BLaER1 (cell line): Measurements from ENCODE around the gene DLGAP5.

ENCODE experiments used
- H3K27ac ChIP-seq: shearing (Covaris generic); formaldehyde crosslinking; 2 replicates; pipeline ENCODE4 v1.8.1; 2022
- H3K27me3 ChIP-seq: shearing (Covaris generic); formaldehyde crosslinking; 2 replicates; pipeline ENCODE4 v1.8.1; 2022
- H3K36me3 ChIP-seq: shearing (Covaris generic); formaldehyde crosslinking; 2 replicates; pipeline ENCODE4 v1.8.1; 2022
- H3K4me1 ChIP-seq: shearing (Covaris generic); formaldehyde crosslinking; 2 replicates; pipeline ENCODE4 v1.8.1; 2022
- H3K4me2 ChIP-seq: shearing (Covaris generic); formaldehyde crosslinking; 2 replicates; pipeline ENCODE4 v1.8.1; 2022
- H3K4me3 ChIP-seq: shearing (Covaris generic); formaldehyde crosslinking; 2 replicates; pipeline ENCODE4 v1.8.1; 2022
- H3K9ac ChIP-seq: shearing (Covaris generic); formaldehyde crosslinking; 2 replicates; pipeline ENCODE4 v1.8.1; 2022
- H3K9me3 ChIP-seq: shearing (Covaris generic); formaldehyde crosslinking; 2 replicates; pipeline ENCODE4 v1.8.1; 2022
- H4K20me1 ChIP-seq: shearing (Covaris generic); formaldehyde crosslinking; 2 replicates; pipeline ENCODE4 v1.8.1; 2022
- Cebpa-rat ChIP-seq: shearing (Covaris generic); IDR thresholded peaks from 2 replicates; pipeline ENCODE4 v1.8.1; 2022

Gene DLGAP5

DNA sequence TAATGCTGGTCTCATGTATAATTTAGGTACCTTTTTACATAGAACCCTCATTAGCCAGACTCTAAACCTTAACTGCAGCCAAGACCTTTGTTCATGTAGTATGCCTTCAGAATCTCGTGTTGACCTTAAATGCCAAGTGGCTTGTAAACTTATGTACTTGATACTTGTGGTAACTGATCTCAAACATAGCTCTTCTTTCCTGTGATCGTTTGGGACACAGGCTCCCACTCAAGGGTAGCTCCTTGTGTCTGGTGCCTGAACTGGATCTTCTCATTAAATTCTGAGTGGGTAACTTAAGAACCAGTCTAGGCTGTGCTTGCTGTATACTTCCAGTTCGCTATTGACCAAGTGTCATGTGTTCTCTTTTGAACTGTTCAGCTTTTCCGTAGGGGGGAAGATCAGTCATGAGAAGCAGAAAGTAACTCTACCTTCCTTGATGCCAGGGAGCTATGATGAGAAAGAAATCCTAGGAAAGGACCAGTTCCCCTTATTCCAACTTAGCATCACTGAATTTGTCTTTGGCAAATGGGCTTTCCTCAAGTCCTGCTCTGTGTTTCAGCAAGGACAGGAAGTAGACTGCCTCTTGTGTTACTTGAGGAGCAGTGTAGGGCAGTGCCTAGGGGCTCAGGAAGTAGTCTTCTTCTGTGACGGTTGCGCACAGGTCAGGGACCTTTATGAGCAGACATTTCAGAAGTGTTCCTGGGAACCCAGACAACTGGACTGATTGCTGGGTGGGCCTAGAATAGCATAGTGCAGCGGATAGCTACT is 59.8 kb downstream of the DLGAP5 start:
- Histone ChIP-seq H3K36me3 (peaks cover 7% of the 10 kb centered on the region; the same call in 1 of the 2 replicates), H3K4me2 (no peak overlapping the region)

DNA sequence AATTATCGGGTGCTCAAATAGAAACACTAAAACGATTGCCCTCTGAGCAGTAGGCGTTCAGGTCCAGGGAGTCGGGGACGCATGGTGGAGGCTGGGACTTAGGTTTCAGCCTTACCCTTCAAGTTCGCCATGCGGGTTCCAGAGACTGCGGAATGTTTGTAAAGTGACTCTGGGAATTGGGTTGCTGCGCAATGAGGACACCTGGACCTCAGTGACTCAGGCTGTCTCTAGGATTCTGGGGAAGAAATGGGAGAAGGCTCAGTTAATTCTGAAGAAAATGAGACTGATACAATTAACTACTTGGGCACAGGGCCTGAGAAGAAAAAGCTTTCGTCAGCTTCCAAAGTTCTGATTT is 61.2 kb downstream of the DLGAP5 start:
- peak overlapping the region; percentile 64 for H3K4me3 ChIP-seq
- H3K9ac ChIP-seq, result no peak overlapping the region
- peaks cover 7% of the 10 kb centered on the region; the same call in 1 of the 2 replicates for H3K36me3 ChIP-seq
- no peaks in the 10 kb centered on the region for H3K9me3 ChIP-seq
- H3K27me3 ChIP-seq, result peaks cover 66% of the 10 kb centered on the region
- peaks cover 26% of the 10 kb centered on the region for H4K20me1 ChIP-seq
- TF ChIP-seq Cebpa-rat, result no peak
- peaks cover 15% of the 10 kb centered on the region for H3K4me1 ChIP-seq
- H3K4me2 ChIP-seq, result peak overlapping the region; percentile 88
- H3K27ac ChIP-seq, result no peak overlapping the region

More for the DNA sequence above, 59.8 kb downstream of the DLGAP5 start:
- Histone ChIP-seq H3K4me3 (no peak overlapping the region), H3K9me3 (no peaks in the 10 kb centered on the region), H4K20me1 (peaks cover 26% of the 10 kb centered on the region), H3K4me1 (peaks cover 15% of the 10 kb centered on the region), H3K27ac (no peak overlapping the region), H3K27me3 (peaks cover 56% of the 10 kb centered on the region), H3K9ac (no peak overlapping the region)
- no peak for TF ChIP-seq Cebpa-rat

DNA sequence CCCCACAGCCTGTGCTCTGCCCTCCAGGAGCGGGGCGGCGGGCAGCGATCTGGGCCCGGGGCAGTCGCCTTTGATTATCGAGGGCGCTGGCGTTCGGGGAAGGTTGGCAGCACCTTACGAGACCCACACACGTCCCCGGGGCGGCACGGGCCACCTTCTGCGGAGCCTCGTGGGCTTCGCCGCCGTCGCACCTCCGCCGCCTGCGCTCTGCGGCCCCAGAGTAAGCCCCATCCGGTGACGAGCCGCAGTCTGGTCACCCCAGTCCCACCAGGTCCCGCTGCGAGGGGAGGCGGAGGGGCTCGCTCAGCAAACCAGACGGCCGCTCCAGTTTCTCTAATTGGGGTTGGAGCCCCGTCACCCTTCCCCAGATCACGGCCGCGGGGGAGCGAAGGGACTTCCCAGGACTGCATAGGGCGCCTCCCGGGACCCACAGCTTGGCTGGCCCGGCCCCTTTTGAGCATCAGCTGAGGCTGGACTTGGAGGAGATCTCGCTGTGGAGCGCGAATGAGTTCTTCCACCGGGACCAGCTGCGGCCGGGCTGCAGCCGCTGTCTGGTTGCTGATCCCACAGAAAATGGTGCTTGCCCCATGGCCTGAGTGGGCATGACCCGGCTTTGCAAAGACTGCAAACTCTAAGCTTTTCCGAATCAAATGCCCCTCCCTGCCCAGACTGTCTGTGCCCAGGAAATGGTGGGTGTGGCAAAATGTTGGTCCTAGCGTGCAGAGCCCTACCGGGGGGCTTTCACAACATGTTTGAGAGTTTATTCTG is 61.8 kb downstream of the DLGAP5 start:
- Histone ChIP-seq H3K9me3 (no peaks in the 10 kb centered on the region), H3K27ac (no peak overlapping the region), H3K4me1 (peaks cover 15% of the 10 kb centered on the region), H4K20me1 (peaks cover 26% of the 10 kb centered on the region), H3K9ac (0 out of 2 replicates have a peak overlapping the region, but pooled peaks have one; percentile 12), H3K4me3 (peak overlapping the region; percentile 64), H3K4me2 (peak overlapping the region; percentile 88), H3K27me3 (peaks cover 66% of the 10 kb centered on the region), H3K36me3 (peaks cover 1% of the 10 kb centered on the region; the same call in 1 of the 2 replicates)
- no peak for TF ChIP-seq Cebpa-rat

DNA sequence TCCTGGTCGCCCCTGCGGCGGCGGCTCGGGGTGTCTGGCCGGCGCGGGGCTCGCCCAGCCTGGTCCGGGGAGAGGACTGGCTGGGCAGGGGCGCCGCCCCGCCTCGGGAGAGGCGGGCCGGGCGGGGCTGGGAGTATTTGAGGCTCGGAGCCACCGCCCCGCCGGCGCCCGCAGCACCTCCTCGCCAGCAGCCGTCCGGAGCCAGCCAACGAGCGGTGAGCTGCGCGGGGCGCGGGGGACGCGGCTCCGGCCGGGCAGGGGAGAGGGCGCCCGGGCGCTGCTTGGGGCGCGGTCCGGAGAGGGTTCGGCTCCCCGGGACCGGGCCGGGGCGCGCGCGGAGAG is 62.3 kb downstream of the DLGAP5 start, which contains the start of gene LGALS3:
LGALS3 (plus strand) TSS at position 167 of the 342 bp plus-strand sequence. CDS start 8,122 bp downstream, outside the sequence.
- Histone ChIP-seq H3K9me3 (no peaks in the 10 kb centered on the region), H3K9ac (0 out of 2 replicates have a peak within 1 kb of the TSS, but pooled peaks have one; percentile 12), H3K27ac (no peak within 1 kb of the TSS), H3K4me1 (peaks cover 15% of the 10 kb centered on the region), H4K20me1 (peaks cover 26% of the 10 kb centered on the region), H3K4me3 (peak within 1 kb of the TSS; percentile 64), H3K4me2 (peak within 1 kb of the TSS; percentile 88), H3K36me3 (no peaks in the 10 kb centered on the region), H3K27me3 (peaks cover 66% of the 10 kb centered on the region)
- no peak for TF ChIP-seq Cebpa-rat

DNA sequence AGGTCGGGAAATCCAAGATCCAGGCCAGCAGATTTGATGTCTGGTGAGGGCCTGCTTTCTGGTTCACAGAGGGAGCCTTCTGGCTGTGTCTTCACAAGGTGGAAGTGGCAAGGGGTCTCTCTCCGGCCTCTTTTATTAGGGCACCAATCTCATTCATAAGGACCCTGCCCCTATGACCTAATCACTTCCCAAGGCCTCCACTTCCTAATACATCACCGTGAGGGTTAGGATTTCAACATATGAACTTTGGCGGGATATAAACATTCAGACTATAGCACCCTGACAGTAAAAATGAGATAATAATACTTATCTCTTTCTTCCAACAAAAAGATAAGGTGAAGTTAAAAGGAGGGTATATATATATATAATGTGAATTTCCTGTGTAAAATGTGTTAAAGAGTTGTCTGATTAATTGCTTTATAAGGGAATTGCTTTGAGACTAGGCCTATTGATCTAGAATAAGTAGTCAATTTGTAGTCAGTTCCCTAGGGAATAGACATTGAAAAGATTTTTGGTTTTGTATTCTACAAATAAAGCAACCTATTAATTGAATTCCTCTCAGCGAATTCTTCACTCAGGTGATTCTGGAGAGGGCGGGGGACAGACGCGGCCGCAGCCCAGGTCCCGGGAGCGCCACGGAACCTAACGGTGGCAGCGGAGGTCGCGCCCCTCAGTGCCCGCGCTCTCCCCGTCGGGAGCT is 62.8 kb downstream of the DLGAP5 start:
- Histone ChIP-seq H3K9me3 (no peaks in the 10 kb centered on the region), H3K4me1 (peaks cover 15% of the 10 kb centered on the region), H3K27me3 (peaks cover 66% of the 10 kb centered on the region), H4K20me1 (peaks cover 26% of the 10 kb centered on the region), H3K27ac (no peak overlapping the region), H3K4me2 (peak overlapping the region; percentile 88), H3K36me3 (no peaks in the 10 kb centered on the region), H3K4me3 (peak overlapping the region; percentile 64), H3K9ac (no peak overlapping the region)
- no peak for TF ChIP-seq Cebpa-rat

DNA sequence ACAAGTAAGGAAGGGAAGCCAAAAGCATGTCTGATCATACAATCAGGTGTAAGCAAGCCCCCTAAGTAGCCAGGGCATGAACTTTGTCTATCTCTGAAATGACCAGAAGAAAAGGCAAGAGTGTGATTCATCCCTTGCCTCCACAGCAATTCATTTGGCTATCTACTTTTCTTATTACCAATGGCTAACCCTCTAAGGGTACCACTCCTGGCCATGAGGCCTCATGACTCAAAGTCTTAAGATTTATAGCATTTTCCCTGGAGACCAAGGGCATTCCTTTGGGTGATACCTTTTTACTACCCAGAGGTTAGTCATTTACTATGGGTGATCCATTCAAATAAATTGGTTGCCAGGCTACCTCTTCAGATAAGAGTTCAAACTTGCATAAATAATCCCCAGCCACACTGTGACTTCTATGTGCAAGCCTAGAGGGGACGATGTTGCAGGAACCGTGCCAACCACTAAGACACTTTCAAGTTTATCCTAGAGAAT is 63.9 kb downstream of the DLGAP5 start:
- no peaks in the 10 kb centered on the region for H3K9me3 ChIP-seq
- no peaks in the 10 kb centered on the region for H3K36me3 ChIP-seq
- H3K27ac ChIP-seq, result no peak overlapping the region
- H3K4me1 ChIP-seq, result peaks cover 15% of the 10 kb centered on the region
- H3K4me2 ChIP-seq, result no peak overlapping the region
- no peak overlapping the region for H3K9ac ChIP-seq
- no peak for TF ChIP-seq Cebpa-rat
- no peak overlapping the region for H3K4me3 ChIP-seq
- peaks cover 66% of the 10 kb centered on the region for H3K27me3 ChIP-seq
- H4K20me1 ChIP-seq, result peaks cover 26% of the 10 kb centered on the region

DNA sequence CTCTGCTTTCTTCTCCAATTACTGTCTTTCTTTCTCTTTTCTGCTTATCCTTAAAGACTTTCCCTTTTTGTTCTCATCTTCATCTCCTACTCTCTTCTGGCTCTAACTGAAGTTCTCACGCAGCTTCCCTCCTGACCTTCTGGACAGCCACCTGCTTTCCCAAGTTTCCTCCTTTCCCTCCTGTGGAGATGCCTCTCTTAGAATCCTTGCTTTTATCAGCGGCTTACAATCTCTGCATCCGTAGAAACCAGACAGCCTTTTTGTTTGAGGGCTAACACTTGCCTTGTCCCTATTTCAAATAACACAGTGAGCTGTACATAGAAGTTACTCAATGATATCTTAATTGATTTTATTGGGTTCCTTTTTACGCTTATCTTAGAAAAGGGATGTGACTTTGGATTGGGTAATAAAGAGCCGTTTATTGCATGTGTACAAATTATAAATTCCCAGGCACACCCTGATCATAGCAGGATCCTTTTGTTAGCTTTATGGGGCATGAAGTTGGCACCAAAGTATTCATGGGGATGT is 64.4 kb downstream of the DLGAP5 start:
- H3K4me1 ChIP-seq, result peaks cover 15% of the 10 kb centered on the region
- H3K27ac ChIP-seq, result no peak overlapping the region

DNA sequence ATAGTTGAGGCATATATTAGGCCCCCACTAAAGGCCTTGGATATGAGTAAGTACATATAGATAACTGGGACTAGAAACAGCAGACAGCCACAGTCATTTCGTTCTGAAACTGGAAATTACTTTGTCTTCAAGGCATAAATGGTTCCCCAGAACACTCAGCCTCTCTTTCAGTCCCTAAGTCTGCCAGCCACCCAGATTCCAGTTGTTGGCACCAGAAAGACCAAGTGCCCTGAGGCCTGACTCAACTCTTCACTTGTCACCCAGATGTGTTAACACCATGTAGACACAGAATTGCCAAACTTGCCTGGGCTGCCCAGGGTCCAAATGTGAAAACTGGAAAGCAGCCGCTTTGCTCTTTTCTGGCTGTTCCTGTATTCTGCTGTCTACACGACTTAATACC is 65.4 kb downstream of the DLGAP5 start:
- peaks cover 54% of the 10 kb centered on the region for H3K27me3 ChIP-seq

More for the DNA sequence above, 64.4 kb downstream of the DLGAP5 start:
- Histone ChIP-seq H3K27me3 (peaks cover 64% of the 10 kb centered on the region), H3K4me3 (no peak overlapping the region), H3K9ac (no peak overlapping the region), H3K36me3 (no peaks in the 10 kb centered on the region), H4K20me1 (peaks cover 26% of the 10 kb centered on the region), H3K4me2 (no peak overlapping the region), H3K9me3 (no peaks in the 10 kb centered on the region)
- no peak for TF ChIP-seq Cebpa-rat

DNA sequence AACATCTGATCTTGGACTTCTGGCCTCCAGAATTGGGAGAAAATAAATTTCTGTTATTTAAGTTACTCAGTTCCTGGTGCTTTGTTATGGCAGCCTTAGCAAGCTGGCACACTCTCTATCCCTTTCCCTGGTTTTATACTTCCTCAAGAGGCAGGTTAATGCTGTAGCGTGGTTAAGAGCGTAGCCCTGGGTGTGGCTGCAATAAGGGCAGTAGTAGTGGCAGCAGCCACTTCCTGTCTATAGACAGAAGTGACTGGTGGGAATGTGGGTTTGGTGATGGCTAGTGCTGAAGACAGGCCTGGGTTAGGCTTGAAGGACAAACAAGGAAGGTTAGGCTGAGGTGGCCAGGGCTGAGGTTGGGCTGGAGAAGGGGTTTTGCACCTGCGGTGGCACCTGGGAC is 66.0 kb downstream of the DLGAP5 start:
- no peaks in the 10 kb centered on the region for H3K36me3 ChIP-seq
- no peak overlapping the region for H3K9ac ChIP-seq
- peaks cover 15% of the 10 kb centered on the region for H3K4me1 ChIP-seq
- H3K4me2 ChIP-seq, result no peak overlapping the region
- no peak for TF ChIP-seq Cebpa-rat
- H3K9me3 ChIP-seq, result no peaks in the 10 kb centered on the region
- H3K27me3 ChIP-seq, result peaks cover 48% of the 10 kb centered on the region
- peaks cover 26% of the 10 kb centered on the region for H4K20me1 ChIP-seq
- H3K27ac ChIP-seq, result no peak overlapping the region
- H3K4me3 ChIP-seq, result no peak overlapping the region

More for the DNA sequence above, 65.4 kb downstream of the DLGAP5 start:
- Histone ChIP-seq H3K9ac (no peak overlapping the region), H4K20me1 (peaks cover 26% of the 10 kb centered on the region), H3K4me3 (no peak overlapping the region), H3K36me3 (no peaks in the 10 kb centered on the region), H3K9me3 (no peaks in the 10 kb centered on the region), H3K4me1 (peaks cover 15% of the 10 kb centered on the region), H3K27ac (no peak overlapping the region), H3K4me2 (no peak overlapping the region)
- TF ChIP-seq Cebpa-rat, result no peak
